NCI-H1105 treated with DMSO at 0.1 percent for 48 hours (cell line): ENCODE data around the gene VWA3B.

Experiments used
- DNase-seq: peaks from one replicate; lab custom pipeline; 2025; lab: John Stamatoyannopoulos, UW

The VWA3B gene

DNA sequence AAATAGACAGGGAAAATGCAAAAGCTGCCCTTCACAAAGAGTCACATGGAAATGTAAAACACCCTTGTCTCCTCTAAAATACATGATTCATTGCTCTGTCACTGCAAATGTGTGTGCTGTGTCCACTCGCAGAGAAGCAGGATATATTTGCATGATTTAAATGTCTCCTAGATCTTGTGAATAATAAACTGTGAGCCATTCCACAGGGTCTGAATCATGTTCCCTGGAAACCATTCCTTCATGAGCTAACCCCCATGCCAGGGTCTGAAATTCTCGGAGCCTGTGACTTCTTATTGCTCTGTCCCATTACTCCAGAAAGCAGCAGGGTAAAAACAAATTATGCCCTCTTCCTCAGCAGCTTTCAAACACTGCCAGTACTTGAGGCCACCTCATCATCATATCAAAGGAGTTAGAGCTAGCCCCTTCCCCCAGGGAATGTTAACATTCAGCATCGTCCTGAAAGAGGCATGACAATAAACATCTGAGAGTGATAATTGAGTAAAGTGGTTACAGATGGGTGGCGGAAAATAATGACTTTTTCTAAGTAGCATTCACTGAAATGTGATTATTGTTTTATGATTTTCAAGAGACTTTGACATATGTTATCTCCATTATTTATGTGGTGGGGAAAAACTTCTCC, 247.6 kb downstream of the VWA3B start:
- peak; percentile 96 for DNase-seq

DNA sequence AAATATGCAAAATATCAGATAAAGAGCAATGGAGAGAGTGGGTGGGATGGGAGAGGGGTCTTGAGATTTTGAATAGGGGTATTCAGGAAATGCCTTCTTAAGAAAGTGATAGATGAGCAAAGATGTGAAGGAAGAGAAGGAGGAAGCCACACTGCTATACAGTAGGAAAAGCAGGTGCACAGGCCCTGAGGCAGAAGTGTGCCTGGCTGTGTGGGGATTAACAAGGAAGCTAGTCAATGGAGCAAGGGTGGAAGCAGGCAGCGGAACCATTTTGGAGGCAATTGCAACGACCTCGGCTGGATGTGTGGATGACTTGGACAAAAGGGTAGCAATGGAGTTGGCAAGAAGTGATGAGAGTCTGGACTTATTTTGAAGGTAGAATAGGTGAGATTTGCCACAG, 248.3 kb downstream of the VWA3B start:
- no peak for DNase-seq

- DNase-seq = no peak
Observed at GRCh38 chr2:98341241-98341640, 254.3 kb downstream of the VWA3B start.

GRCh38 chr2:98343285-98343684, 256.3 kb downstream of the VWA3B start:
- DNase-seq = no peak

GRCh38 chr2:98346311-98347236, 259.6 kb downstream of the VWA3B start, which contains the start of gene CNGA3:
Gene CNGA3, plus strand, starts transcription at chr2:98346456. Its CDS starts 23,520 bp downstream, at chr2:98369976.
- DNase-seq = no peak

GRCh38 chr2:98347298-98348065, 260.5 kb downstream of the VWA3B start:
- DNase-seq = no peak

DNA sequence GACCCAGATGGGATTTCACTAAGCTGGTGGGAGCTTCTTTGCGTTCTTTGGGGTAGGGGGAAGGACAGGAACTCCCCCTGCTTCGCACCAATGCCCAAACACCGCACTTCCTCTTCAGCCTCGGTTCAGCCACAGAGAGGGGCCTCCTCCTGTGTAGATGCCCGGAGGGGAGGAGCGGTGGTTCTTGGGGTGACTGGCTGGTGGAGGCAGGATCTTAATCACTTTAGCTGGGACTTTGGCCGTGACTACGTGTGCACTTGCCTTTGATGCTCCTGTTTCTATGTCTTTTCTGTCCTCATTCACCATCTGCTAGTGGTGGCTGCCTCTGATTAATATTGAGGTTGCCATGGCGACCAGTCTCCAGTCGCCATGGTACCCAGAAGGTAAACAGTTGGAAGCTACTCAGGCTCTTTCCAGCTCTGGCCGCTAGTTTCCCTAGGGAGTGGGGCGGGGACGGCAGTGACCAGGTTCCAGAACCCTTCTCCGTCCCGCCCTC, 261.1 kb downstream of the VWA3B start:
- DNase-seq = peak; percentile 6

DNA sequence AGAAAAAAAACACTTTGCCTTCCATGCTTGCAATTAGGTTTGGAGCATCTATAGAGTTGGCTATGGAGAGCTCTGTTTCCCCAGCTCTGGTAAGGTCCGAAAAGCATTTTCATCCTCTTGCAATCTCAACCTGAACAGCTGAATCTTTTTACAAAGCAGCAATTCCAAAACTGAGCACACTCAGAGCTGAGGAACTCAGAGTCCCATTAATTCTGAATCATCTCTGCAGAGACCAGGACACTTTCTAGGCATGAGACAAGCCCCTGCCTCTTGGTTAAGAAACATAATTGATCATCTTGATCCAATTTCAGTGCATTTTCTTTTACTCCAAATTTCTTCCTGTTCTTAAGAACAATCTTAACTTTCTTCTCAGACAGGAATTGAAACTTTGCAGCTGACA, 263.4 kb downstream of the VWA3B start:
- DNase-seq = no peak

GRCh38 chr2:98355881-98356280, 268.9 kb downstream of the VWA3B start:
- no peak for DNase-seq

- DNase-seq = no peak
Observed at GRCh38 chr2:98356729-98357128, 269.8 kb downstream of the VWA3B start.

DNA sequence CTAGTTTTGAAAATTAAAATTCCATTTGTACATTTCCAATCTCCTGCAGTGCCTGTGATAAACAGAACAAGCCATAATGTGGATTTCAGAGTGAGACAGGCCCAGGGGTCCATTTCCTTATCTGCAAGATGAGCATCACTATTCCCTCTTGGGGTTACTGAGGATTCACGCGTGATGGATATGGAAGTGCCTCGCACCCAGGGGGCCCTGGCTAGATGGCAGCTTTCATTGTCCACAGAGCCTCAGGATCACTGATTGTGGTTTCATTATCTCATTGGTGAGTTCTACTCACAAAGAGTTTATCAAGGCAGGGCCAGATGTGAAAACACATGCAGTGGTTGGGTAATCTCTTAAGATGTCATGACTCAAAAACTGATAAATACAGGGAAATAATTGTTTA, 270.9 kb downstream of the VWA3B start:
- no peak for DNase-seq

DNA sequence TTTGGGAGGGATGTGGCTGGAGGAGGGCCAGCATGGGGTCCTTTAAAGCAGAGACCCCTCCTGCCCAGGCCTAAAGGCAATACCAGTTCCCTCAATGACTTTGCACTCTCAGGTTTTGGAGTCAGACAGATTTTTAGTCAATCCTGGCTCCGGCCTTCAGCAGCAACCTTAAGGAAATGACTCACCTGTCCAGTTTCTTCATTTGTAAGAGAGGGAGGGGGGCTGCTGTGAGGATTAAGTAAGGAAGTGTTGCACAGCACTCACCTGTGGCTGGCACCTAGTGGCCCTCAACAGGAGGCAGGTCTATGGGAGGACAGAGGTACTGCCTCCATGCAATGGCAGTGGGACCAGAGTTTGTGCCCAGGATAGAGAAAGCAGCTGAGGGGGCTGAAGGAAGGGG, 273.0 kb downstream of the VWA3B start:
- DNase-seq = no peak
